Measurements from ENCODE around the gene MEIOB. TPM values are rescaled to one million over a fixed set of nuclear protein-coding genes. Genes with fewer than 3 reads are reported as not detected.
A peak's percentile ranks its signal among the peaks of the same experiment; 100 is the strongest.

Gene MEIOB
- total and polyA plus RNA-seq, 8 donors = 0.13 TPM; not detected in 7

DNA sequence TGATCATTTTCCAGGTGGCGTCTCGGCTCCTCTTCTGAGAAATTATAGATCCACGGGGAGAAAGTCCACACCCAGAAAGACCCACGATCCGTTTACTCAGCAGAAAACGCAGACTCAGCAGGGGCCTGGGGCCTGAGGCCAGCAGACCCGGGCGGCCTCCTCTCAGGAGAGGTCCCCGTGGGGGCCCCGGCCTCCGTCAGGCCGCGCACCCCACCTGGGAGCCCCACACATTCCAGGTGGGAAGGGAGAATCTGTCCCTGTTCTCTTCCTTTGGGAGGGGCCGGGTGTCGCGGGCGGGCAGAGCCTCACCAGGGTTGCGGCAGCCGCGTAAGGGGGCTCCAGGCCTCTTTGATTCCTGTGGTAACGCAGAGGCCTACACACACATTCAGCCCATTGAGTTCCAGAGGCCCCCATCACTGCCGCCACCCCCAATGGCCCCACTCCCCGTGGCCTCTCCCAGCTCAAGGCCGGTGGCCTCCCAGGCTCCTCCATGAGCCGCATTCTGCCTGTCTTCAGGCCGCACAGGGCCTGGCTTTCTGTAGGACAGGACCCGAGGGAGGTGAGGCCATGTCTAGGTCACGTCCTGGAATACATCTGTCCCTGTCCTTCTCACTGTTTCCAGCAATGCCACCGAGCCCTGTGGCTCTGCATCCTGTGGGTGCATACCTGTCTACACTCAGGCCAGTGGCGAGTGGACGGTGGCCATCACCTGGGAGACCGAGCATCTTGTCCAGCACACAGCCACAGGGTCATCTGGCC lies 76.9 kb downstream of the MEIOB start:
- Histone ChIP-seq H3K27me3 (no peaks in the 10 kb centered on the region), H3K4me1 (peaks cover 14 to 29% (median 22%) of the 10 kb centered on the region in 4 donors), H3K36me3 (peaks cover 0 to 27% (median 24%) of the 10 kb centered on the region in 4 donors), H3K9me3 (peaks cover 0 to 13% (median 9%) of the 10 kb centered on the region in 4 donors), H3K4me3 (peak overlapping the region in 1 of 4 donors; percentile 29), H3K27ac (peak overlapping the region; percentile 73 to 75 (median 74))
- TF ChIP-seq EP300 (IDR thresholded peaks at IDR 0.05) = no peak
- no peak for TF ChIP-seq POLR2AphosphoS5 (IDR thresholded peaks at IDR 0.05)
- no peak for TF ChIP-seq CTCF (IDR thresholded peaks at IDR 0.05)
- TF ChIP-seq POLR2A (IDR thresholded peaks at IDR 0.05) = no peak
- intact Hi-C loops (cut with DNase I; ENCODE audit: low total_unique reads) = no loop called here
- DNase-seq = peak in 1 of 2 donors; percentile 8
- 60 to 80% (median 69%) methylated on average over 24 to 32 of the region's 32 CpGs for WGBS, 5 donors

- peaks cover 0 to 35% (median 31%) of the 10 kb centered on the region in 4 donors for H3K36me3 ChIP-seq
- H3K9me3 ChIP-seq = peaks cover 0 to 13% (median 9%) of the 10 kb centered on the region in 4 donors
- peak; percentile 76 to 82 for DNase-seq
- peak overlapping the region; percentile 29 to 47 (median 34) for H3K4me3 ChIP-seq
- H3K27ac ChIP-seq = peak overlapping the region; percentile 73 to 75 (median 74)
- no peaks in the 10 kb centered on the region for H3K27me3 ChIP-seq
- TF ChIP-seq POLR2A (IDR thresholded peaks at IDR 0.05) = no peak
- no peak for TF ChIP-seq EP300 (IDR thresholded peaks at IDR 0.05)
- no peak for TF ChIP-seq CTCF (IDR thresholded peaks at IDR 0.05)
- TF ChIP-seq POLR2AphosphoS5 (IDR thresholded peaks at IDR 0.05) = no peak
- H3K4me1 ChIP-seq = peaks cover 14 to 29% (median 22%) of the 10 kb centered on the region in 4 donors
- WGBS, 5 donors = 20 to 45% (median 42%) methylated on average over 9 to 18 of the region's 18 CpGs
- intact Hi-C loops (cut with DNase I; ENCODE audit: low total_unique reads) = no loop called here
Measured at GRCh38 chr16:1794221-1794871, 77.6 kb downstream of the MEIOB start.

- TF ChIP-seq POLR2A (IDR thresholded peaks at IDR 0.05) = no peak
- TF ChIP-seq POLR2AphosphoS5 (IDR thresholded peaks at IDR 0.05) = peak in 1 of 3 donors; percentile 15
- peak within 1 kb of the TSS; percentile 29 to 47 (median 34) for H3K4me3 ChIP-seq
- no peaks in the 10 kb centered on the region for H3K27me3 ChIP-seq
- H3K27ac ChIP-seq = peak within 1 kb of the TSS; percentile 73 to 75 (median 74)
- DNase-seq = peak; percentile 65 to 73
- WGBS, 5 donors = 25 to 63% (median 30%) methylated on average over 11 to 28 of the region's 28 CpGs
- intact Hi-C loops (cut with DNase I; ENCODE audit: low total_unique reads) = no loop called here
- H3K36me3 ChIP-seq = peaks cover 5 to 41% (median 38%) of the 10 kb centered on the region in 4 donors
- peaks cover 0 to 13% (median 9%) of the 10 kb centered on the region in 4 donors for H3K9me3 ChIP-seq
- peaks cover 14 to 29% (median 22%) of the 10 kb centered on the region in 4 donors for H3K4me1 ChIP-seq
Measured at GRCh38 chr16:1793578-1794220, 78.3 kb downstream of the MEIOB start, which contains the start of gene IGFALS. IGFALS (minus strand) TSS chr16:1793705; CDS start chr16:1793652, 53 bp downstream.

DNA sequence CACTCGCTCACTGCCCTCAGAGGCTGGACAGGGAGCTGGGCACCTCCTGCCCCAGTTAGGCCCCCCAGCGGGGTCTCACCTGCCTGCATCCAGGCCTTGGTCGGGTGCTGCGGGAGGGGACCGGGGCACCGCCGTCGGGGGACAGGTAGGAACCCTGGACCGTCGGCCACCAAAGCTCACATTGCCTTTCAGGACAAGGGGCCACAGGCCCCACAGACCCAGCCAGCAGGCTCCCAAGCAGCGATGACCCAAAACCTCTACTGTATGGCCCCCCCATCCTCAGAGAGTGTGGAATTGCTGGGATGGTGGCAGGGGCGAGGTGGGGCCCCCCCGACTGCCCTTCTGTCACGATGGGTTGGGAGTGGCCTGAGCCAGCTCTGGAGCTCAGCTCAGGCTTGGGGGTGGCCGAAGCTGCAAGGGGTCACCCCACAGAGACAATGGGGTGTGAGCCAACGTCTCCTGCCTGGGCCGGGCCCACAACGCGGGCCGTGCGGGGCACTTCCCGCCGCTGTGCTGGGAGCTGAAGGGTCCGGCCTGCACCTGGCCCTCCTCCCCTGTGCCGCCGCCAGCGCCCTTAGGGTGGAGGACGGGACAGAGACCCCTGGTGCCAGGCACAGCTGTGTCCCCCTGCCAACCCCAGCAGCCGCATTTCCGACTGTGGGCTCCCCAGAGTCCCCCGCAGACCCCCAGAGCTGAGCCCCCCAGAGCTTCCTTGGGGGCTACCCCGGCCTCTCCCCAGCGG lies 79.0 kb downstream of the MEIOB start:
- peaks cover 0 to 7% (median 5%) of the 10 kb centered on the region in 4 donors for H3K9me3 ChIP-seq
- 54 to 68% (median 63%) methylated on average over 23 to 33 of the region's 33 CpGs for WGBS, 5 donors
- peaks cover 14 to 34% (median 22%) of the 10 kb centered on the region in 4 donors for H3K4me1 ChIP-seq

More for the DNA sequence above, 79.0 kb downstream of the MEIOB start:
- DNase-seq = peak in 1 of 2 donors; percentile 6
- intact Hi-C loops (cut with DNase I; ENCODE audit: low total_unique reads) = no loop called here
- Histone ChIP-seq H3K27ac (peak overlapping the region; percentile 73 to 75 (median 74)), H3K36me3 (peaks cover 11 to 48% (median 45%) of the 10 kb centered on the region in 4 donors), H3K27me3 (no peaks in the 10 kb centered on the region), H3K4me3 (peak overlapping the region; percentile 29 to 47 (median 34))
- TF ChIP-seq POLR2A (IDR thresholded peaks at IDR 0.05) (no peak), CTCF (IDR thresholded peaks at IDR 0.05) (no peak), POLR2AphosphoS5 (IDR thresholded peaks at IDR 0.05) (no peak), EP300 (IDR thresholded peaks at IDR 0.05) (no peak)

All from stomach (tissue), 9 donors.